HEK293T (cell line): Measurements from ENCODE around the gene ZDHHC14.

Experiments used
- CTCF ChIA-PET: fragments of 350-600 bp; formaldehyde crosslinking; extraction: SDS; loops from one replicate; lab custom pipeline; 2021; ENCODE audit warnings: antibody characterized with exemption, inconsistent platforms; lab: Yijun Ruan, JAX
- POLR2A ChIA-PET: fragments of 350-600 bp; formaldehyde crosslinking; extraction: SDS; loops from one replicate; lab custom pipeline; 2020; ENCODE audit warnings: antibody characterized with exemption, inconsistent platforms; lab: Yijun Ruan, JAX
- DNase-seq: peaks from one replicate; pipeline ENCODE4 v3.0.0; 2012; ENCODE audit warnings: mixed read lengths; ENCODE audit errors: extremely low spot score
- ARNT ChIP-seq: fragments of 450-650 bp; IDR thresholded peaks from 2 replicates; pipeline ENCODE4 v1.6.1; 2017; ENCODE audit warnings: mild to moderate bottlenecking
- BHLHE40 ChIP-seq: fragments of 450-650 bp; IDR thresholded peaks from 2 replicates; pipeline ENCODE4 v1.6.1; 2016; ENCODE audit warnings: mild to moderate bottlenecking, moderate library complexity, borderline replicate concordance
- CTBP1 ChIP-seq: fragments of 450-650 bp; IDR thresholded peaks from 2 replicates; pipeline ENCODE4 v1.6.1; 2016; ENCODE audit warnings: borderline replicate concordance
- ELF4 ChIP-seq: fragments of 450-650 bp; IDR thresholded peaks from 2 replicates; pipeline ENCODE4 v1.6.1; 2017; ENCODE audit warnings: antibody characterized with exemption
- FOXA1 ChIP-seq: fragments of 450-650 bp; IDR thresholded peaks from 2 replicates; pipeline ENCODE4 v1.6.1; 2016; ENCODE audit warnings: mild to moderate bottlenecking
- FOXK2 ChIP-seq: fragments of 450-650 bp; IDR thresholded peaks from 2 replicates; pipeline ENCODE4 v1.6.1; 2016; ENCODE audit warnings: mild to moderate bottlenecking
- FOXM1 ChIP-seq: fragments of 450-650 bp; IDR thresholded peaks from 2 replicates; pipeline ENCODE4 v1.6.1; 2017; ENCODE audit warnings: mild to moderate bottlenecking, borderline replicate concordance
- HDGF ChIP-seq: fragments of 450-650 bp; IDR thresholded peaks from 2 replicates; pipeline ENCODE4 v1.6.1; 2017; ENCODE audit warnings: antibody characterized with exemption, borderline replicate concordance
- L3MBTL2 ChIP-seq: fragments of 450-650 bp; conservative IDR thresholded peaks from 2 replicates; pipeline ENCODE4 v1.6.1; 2016; ENCODE audit warnings: mild to moderate bottlenecking
- LEF1 ChIP-seq: fragments of 450-650 bp; IDR thresholded peaks from 2 replicates; pipeline ENCODE4 v1.6.1; 2017; ENCODE audit warnings: mild to moderate bottlenecking, borderline replicate concordance
- NFRKB ChIP-seq: fragments of 450-650 bp; IDR thresholded peaks from 2 replicates; pipeline ENCODE4 v1.6.1; 2016; ENCODE audit warnings: mild to moderate bottlenecking, moderate library complexity
- SP1 ChIP-seq: fragments of 450-650 bp; IDR thresholded peaks from 2 replicates; pipeline ENCODE4 v1.6.1; 2017
- SUZ12 ChIP-seq: fragments of 450-650 bp; IDR thresholded peaks from 2 replicates; pipeline ENCODE4 v1.6.1; 2016; ENCODE audit warnings: mild to moderate bottlenecking
- TARDBP ChIP-seq: fragments of 450-650 bp; IDR thresholded peaks from 2 replicates; pipeline ENCODE4 v1.6.1; 2016
- ZNF384 ChIP-seq: fragments of 450-650 bp; IDR thresholded peaks from 2 replicates; pipeline ENCODE4 v1.6.1; 2016
- TF ChIP-seq, protein P1 (sequence below): fragments of 450-650 bp; IDR thresholded peaks from 2 replicates; pipeline ENCODE4 v1.6.1; 2016

ZDHHC14 gene

DNA sequence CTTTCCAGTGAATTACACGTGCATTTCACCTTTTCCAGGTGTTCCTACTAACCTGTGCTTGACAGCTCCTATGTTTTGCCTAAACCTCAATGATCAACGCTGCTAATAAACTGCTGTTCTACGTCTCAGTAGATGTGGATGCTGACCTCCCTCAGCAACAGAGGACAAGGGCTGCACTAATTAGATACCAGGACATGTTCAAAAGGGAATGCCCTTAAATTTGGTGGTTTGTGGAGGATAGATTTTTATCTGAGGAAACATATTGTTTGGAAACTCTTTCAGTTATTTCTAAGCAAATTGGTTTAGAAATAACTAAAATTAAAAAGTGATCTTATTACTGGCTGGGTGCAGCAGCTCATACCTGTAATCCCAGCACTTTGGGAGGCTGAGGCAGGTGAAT, 19.1 kb upstream of the ZDHHC14 start:
- no peak for TF ChIP-seq FOXM1
- TF ChIP-seq CTBP1 = no peak
- TF ChIP-seq HDGF = no peak
- no peak for TF ChIP-seq FOXA1
- no peak for TF ChIP-seq BHLHE40
- TF ChIP-seq ZNF384 = no peak
- no peak for TF ChIP-seq NFRKB
- TF ChIP-seq SP1 = no peak
- TF ChIP-seq LEF1 = no peak
- TF ChIP-seq ARNT = no peak
- no peak for TF ChIP-seq TARDBP
- no peak for TF ChIP-seq SUZ12
- TF ChIP-seq, protein P1, sequence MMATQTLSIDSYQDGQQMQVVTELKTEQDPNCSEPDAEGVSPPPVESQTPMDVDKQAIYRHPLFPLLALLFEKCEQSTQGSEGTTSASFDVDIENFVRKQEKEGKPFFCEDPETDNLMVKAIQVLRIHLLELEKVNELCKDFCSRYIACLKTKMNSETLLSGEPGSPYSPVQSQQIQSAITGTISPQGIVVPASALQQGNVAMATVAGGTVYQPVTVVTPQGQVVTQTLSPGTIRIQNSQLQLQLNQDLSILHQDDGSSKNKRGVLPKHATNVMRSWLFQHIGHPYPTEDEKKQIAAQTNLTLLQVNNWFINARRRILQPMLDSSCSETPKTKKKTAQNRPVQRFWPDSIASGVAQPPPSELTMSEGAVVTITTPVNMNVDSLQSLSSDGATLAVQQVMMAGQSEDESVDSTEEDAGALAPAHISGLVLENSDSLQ = no peak
- TF ChIP-seq L3MBTL2 = no peak
- no peak for TF ChIP-seq ELF4
- TF ChIP-seq FOXK2 = no peak
- POLR2A ChIA-PET = no interaction called here
- CTCF ChIA-PET = interaction anchor here (0.7 kb wide), 1 partner anchor 693 kb away, joined by 4 read pairs; no protein-coding TSS in a partner anchor
- no peak for DNase-seq

DNA sequence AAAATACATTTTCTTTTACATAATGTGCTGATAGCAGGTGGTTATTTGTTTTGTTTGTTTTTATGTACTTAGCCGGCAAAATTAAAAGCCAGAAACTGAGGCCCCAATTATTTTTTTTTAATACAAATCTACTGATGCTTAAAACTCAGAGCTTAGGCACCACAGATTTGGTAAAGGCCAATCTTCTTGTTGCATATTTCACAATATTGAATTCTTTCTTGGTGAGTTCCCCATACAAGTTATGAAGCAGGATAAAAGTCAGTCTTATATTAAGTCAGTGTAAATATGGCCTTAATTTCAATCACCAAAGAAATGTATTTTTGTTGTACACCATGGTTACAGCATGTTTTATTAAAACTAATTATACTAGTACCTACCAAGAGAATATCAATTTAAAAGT, 16.3 kb upstream of the ZDHHC14 start:
- CTCF ChIA-PET = no interaction called here
- DNase-seq = no peak
- POLR2A ChIA-PET = interaction anchor here (2.4 kb wide), 1 partner anchor 15 kb away, joined by 5 read pairs; no protein-coding TSS in a partner anchor
- TF ChIP-seq HDGF (no peak), FOXA1 (no peak), ELF4 (no peak)
- TF ChIP-seq, protein P1 = no peak

DNA sequence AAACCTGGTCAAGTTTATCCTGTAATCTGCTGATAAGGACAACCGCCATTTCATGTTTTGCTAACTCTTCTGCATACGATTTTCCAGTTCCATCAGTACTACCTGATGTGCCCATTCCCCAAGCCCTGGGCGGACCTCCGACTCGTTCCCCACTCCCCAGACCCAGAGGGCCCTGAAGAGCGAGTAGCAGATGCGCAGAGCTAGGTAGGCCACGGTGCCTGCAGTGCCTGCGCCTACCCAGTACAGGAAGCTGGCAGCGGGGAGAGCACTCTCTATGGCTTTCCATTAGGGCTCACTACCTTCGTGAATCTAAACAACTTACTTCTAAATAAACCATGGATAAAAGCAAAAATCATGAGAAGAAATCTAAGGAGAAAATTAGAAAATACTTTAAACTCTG, 14.3 kb upstream of the ZDHHC14 start:
- CTCF ChIA-PET = no interaction called here
- TF ChIP-seq, protein P1 = no peak
- no peak for TF ChIP-seq L3MBTL2
- TF ChIP-seq NFRKB = no peak
- POLR2A ChIA-PET = interaction anchor here (0.7 kb wide), 1 partner anchor 43 kb away, joined by 3 read pairs; the partner anchor contains the start of gene TMEM242
- no peak for DNase-seq

DNA sequence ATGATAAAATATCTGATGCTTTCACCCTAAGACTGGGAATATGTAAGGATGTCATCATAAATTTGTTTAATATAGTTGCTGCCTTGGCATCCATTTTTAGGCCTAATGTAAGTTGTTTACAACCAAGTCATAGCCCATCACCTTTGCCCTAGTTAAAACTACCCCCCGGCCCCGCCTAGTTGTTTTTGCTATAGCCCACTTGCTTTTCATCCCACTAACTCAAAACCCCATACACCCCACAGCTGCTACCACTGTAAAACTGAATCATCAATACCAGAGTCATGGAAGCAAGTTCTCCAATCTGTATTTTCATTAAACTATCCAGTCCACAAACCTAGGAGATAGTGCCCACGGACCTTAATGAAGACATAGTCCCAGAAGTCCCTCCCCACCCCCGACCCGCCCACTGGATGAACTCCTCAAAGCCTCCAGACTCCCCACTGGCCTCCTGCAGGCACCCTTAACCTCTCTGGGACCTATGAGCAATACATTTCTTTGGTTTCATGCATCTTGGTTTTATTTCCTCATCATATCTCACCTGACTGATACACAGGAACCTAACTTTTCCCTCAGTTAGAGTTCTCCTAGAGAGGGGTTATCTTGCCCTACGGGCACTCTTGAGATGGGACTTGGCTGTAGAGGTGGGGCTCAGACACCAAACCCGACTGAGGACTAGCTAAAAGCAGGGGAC, 12.5 kb upstream of the ZDHHC14 start:
- TF ChIP-seq FOXM1 = no peak
- no peak for TF ChIP-seq ARNT
- TF ChIP-seq HDGF = no peak
- TF ChIP-seq NFRKB = no peak
- TF ChIP-seq L3MBTL2 = no peak
- no peak for DNase-seq
- ChIA-PET CTCF (interaction anchor here (0.5 kb wide), 1 partner anchor 48 kb away, joined by 4 read pairs; no protein-coding TSS in a partner anchor), POLR2A (interaction anchor here (1.0 kb wide), 1 partner anchor 45 kb away, joined by 3 read pairs; the partner anchor contains the start of gene TMEM242)

DNA sequence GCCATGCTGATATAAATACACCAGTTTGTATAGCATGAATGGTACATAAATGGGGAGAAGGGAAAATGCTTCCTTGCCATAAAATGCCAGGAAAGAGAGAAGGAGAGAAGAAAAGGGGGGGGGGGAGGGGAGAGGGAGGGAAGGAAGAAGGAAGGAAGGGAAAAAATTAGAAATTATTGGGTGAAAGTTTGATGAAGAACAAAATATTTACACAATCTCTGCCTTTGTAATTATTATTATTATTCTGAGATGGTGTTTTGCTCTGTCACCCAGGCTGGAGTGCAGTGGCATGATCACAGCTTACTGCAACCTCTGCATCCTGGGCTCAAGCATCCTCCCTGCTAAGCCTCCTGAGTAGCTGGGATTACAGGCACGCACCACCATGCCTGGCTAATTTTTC, 10.2 kb upstream of the ZDHHC14 start:
- ChIA-PET POLR2A (interaction anchor here (1.7 to 2.6 kb wide), 2 partner anchors 9 to 48 kb away, joined by 5 to 9 read pairs; partner anchors contain the start of gene TMEM242), CTCF (no interaction called here)
- TF ChIP-seq FOXK2 = no peak
- TF ChIP-seq SUZ12 = no peak
- TF ChIP-seq ELF4 = no peak
- no peak for TF ChIP-seq ARNT
- no peak for TF ChIP-seq TARDBP
- no peak for TF ChIP-seq HDGF
- no peak for TF ChIP-seq LEF1
- TF ChIP-seq ZNF384 = no peak
- no peak for TF ChIP-seq BHLHE40
- TF ChIP-seq NFRKB = no peak
- TF ChIP-seq SP1 = no peak
- no peak for TF ChIP-seq CTBP1
- TF ChIP-seq, protein P1 = no peak
- no peak for TF ChIP-seq FOXM1
- no peak for DNase-seq
